Measurements from ENCODE around the gene RHNO1.

Gene RHNO1, protein sequence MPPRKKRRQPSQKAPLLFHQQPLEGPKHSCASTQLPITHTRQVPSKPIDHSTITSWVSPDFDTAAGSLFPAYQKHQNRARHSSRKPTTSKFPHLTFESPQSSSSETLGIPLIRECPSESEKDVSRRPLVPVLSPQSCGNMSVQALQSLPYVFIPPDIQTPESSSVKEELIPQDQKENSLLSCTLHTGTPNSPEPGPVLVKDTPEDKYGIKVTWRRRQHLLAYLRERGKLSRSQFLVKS

DNA sequence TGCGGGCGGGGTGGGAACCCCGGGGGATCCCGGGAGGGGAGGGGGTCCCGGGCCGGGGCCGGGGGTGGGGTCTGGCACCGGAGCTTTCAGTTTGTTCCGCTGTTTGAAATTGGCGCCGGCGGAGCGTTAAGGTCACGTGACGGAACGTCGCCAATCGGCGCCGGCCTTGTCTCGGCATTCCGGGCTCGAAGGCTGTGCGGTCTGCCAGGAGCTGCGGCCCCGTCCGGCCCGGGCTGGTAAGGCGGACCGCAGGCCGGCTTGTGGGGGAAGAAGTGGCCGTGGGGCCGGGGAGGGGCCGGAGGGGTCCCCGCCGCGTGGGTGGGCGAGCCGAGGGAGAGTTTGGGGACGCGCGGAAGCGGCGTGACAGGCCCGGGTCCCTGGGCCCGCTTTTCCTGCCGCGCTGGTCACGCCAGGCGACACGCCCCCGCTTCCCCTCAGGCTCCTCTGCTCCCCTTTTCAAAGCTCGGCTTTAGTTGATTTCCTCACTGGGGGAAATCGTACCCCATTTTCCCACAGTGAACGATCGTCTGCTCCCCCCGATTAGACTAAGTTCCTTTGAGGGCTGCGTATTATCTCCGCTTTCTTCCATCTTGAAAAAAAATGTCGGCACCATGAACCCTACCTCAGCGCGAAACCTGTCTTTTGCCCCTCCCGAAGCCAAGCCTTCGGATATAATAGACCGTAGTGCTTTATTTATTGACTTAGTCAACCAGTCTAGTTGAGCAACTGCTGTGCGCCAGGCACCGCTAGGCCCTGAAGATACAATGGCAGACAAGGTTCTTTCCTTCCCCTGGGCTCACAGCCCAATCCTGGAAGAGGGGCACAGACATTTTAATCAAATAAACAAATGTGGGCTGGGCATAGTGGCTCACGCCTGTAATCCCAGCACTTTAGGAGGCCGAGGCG is at the start of gene RHNO1, which contains the start of gene FOXM1:
Gene RHNO1 (plus strand): TSS at position 177 of the 906 bp plus-strand sequence. CDS start 8,144 bp downstream, outside the sequence.
Gene FOXM1 (minus strand): TSS at position 128 of the 906 bp plus-strand sequence. CDS start 2,696 bp downstream, outside the sequence.
- DNase-seq = peak; percentile 93

DNA sequence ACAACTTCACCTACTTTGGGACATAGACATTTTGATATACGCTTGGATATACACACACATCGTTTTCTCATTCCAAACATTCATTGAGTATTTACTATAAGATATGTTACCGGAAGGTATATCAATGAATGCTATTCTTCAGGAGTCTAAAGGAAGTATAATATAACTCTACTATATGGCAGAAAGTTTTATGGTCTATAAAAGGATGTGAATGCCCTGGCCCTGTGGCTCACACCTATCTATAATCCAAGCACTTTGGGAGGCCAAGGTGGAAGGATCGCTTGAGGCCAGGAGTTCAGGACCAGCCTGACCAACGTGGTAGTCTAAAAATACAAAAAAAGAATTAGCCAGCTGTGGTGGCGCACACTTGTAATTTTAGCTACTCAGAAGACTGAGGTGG is 47.7 kb upstream of the RHNO1 start:
- DNase-seq = no peak

DNA sequence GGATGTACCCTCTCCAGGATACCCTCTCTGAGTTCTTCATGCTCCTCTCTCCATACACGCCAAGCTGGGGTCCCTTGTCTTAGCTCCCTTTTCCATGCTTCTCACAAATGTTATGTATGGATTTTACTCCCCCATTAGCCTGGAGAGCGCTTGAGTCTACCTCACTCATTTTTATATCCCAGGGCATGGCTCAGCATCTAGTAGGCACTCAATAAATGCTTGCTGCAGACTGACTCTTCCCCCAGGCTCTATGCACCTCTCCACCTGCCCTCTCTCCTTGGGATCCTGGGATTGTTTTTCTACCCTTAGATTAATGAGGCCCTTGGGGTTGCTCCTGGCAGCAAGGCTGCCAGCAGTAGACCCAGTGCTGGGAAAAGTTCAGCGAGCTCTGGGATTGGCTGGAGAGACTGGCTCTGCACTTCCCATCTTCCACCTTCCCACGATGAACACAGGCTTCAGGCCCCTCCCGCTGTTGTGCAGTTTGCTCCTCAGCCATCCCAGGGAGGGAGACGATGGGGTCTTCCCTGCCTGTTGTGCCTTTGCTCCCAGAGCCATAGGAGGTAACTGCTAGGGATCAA is 44.4 kb upstream of the RHNO1 start:
- DNase-seq = no peak

DNA sequence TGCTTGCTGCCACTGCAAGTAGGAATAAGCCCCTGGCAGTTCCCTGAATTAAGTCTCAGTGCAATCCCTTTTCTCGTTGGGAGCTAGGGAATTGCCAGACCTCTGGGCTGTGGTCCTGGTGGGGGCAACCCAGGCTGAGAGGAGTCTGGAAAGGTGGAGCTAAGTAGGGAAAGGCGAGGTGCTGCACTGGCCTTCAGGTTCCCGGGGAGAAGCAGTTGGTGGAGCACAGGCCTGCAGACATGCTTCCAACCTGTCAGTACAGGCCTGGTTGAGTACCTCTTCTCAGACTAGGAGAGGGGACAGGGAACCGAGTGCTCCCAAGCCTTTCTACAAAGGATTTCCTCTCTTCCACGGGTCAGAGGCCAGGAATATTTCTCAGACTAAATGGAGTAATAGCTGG is 43.7 kb upstream of the RHNO1 start:
- no peak for DNase-seq

DNA sequence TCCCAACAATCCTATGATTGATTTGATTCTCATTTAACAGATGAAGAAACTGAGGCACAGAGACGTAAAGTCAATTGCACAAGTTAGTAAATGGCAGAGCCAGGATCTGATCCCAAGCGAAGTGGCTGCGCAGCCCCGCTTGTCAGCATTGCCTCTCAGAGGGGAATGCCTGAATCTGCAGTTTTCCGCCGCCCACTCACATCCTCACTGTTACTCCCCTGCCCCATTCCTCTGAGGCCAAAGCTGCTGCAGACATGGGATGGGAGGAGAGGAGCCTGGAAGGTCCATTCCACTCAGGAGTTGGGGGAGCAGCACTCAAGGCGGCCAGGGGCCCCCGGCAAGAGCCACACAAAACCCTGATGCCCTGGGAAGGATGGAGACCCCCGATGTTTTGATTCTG is 43.2 kb upstream of the RHNO1 start:
- no peak for DNase-seq

DNA sequence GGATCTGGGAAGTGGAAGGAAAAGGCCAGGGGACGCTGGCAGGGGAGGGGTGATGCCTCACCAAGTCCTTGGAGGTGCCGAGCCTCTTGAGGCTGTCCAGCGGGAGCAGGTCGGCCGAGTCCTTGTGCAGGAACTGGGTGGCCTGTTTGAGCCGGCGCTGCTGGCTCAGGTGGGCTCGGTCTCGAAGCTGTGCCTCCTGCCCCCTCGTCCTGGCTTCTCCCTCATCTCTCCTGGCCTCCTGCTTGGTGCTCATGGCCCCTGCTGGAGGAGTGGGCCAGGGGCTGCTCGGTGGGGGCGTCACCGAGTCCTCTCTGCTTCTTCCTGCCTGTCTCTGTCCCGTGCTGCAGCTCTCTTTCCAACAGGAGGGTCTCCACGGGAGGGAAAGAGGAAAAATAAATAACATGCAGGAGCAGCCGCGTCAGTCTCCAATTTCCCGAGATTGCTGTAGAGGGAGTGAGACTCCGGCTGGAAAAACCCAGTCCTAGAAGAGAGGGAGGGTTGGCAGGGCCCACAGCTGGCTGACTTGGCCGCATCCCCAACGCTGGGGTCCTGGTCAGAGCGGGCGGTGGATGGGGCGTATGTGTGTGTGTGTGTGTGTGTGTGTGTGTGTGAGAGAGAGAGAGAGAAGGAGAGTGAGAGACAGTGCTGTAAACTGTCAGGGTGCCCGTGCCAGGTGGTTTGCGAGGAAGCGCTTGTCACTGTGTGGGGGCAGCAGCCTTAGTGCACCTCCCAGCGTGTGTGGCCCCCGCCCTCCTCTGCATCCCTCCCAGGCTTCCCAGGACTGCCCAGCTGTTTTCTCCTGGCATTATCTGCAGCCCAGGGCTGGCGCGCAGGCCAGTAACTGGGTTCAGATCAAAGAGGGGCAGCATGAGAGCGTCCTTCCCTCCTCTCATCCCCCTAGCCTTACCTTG is 42.2 kb upstream of the RHNO1 start, which contains the start of gene NRIP2:
Gene NRIP2 (minus strand): TSS at position 455 of the 911 bp plus-strand sequence. CDS start 52 bp downstream, at position 403.
- no peak for DNase-seq

DNA sequence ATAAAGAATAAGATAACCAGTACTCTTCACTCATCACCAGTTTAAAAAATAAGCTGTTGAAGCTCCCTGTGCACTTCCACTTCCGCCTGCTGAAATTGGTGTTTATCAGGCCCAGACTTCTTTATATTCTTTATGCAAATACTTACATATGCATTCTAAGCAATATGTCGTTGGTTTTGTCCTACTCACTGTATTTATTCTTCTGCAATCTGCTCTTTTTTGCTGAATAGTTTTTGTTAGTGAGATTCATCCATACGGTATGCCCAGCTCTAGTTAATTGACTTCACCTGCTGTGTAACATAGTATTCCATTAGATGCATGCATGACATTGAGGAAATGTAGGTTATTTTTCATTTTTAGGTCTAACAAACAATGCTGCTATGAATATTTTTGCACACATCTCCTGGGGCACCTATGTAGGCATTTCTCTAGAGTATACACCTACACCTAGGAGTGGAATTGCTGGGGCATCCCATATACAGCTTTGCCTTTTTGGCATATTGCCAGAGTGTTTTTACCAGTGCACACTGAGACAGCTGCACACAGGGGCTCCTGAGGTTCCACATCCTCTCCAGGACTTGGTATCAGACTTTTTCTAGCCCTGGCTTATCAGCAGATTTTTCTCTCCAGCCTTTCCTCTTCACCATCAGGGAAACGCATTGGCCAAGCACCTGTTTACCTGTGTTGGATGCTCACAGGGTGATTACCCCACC is 41.2 kb upstream of the RHNO1 start:
- DNase-seq = peak; percentile 15

DNA sequence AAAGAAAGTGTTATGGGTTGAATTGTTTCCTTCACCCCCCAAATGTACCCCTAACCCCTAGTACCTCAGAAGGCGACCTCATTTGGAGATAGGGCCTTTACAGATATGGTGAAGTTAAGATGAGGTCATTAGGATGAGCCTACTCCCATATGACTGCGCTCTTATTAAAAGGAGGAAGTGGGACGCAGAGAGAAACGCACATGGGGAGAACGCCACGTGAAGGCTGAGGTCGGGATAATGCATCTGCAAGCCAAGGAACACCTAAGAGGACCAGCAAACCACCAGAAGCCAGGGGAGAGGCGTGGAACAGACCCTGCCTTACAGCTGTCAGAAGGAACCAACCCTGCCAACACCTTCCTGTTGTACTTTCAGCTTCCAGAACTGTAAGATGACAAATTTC is 40.4 kb upstream of the RHNO1 start:
- DNase-seq = no peak

DNA sequence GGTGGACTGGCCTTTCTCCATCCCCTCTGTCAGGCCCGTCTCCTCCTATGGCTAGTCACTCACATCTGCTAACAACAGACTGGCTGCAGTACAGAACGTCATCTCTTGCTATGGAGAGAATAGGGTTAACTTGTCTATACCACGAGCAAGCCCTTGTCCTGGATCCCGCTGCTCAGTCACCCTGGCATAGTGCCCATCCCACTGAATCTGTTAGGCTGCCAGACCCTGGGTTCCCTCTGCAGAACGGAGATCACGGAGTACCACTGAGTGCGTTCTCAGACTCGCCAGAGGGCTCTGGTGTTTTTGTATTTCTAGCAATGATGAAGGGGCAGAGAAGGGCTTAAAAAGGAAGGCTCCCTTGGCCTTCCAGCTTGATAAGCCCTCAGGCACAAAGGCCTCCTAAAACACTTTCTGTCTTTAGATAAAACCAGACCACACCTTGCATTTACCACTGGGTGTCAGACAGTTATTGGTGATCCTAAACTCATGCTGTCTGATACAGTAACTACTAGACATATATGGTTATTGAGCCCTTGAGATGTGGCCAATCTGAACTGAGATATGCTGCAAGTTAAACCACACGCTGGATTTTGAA is 35.9 kb upstream of the RHNO1 start:
- no peak for DNase-seq

DNA sequence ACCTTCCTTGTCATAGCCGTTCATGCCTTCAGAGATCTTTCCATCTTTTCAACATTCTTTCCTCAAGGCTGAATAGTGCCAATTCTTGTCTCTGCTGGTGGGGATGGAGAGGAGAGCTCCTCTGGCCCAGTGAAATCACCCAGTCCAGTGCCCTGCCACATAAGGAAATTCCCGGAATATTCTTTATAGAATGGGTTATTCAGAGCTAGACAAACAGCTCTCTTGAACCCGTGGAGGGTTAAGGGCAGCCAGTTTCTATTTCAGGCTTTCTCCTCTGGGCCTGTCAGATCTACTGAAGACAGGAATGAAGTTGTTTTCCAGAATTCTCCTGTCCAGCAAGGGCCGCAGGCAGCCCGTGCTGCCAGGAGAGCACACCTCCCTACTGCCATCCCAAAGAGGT is 34.1 kb upstream of the RHNO1 start:
- DNase-seq = no peak

DNA sequence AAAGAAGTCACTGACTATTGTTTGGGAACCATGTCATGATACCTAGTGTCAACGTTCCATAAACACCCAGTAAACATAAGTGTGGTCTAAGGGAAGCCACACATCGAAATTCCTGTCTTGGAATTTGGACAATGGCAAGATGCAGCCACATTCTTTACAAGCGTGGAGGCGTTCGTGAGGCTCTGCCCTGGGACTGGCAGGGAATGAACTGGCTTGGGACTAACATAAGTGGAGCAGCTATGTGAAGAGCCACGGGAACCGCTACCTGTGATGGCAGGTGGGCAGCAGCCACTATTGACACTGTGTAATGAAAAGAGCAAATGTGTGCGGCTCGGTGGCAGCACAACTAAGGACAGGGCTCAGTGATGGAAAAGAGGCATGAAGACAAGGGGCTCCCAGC is 32.2 kb upstream of the RHNO1 start:
- DNase-seq = no peak

DNA sequence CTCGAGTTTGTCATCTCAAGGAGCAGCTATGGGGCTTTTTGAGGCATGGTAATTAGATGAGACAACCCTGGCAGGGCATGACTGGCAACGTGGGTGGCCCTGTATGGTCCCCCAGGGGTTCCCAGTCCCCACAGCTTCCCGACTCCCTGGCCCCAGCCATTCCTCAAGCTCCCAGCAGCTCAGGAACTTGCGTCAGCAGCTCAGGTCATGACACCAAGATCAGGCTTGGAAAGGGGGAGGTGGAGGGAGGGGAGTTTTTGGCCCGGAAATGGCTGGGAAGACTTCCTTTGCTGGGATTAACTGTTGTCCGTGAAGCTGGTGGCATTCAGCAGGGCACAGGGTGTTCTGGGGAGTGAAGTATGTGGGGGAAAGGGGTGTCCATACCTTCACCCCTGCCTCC is 31.7 kb upstream of the RHNO1 start:
- no peak for DNase-seq

DNA sequence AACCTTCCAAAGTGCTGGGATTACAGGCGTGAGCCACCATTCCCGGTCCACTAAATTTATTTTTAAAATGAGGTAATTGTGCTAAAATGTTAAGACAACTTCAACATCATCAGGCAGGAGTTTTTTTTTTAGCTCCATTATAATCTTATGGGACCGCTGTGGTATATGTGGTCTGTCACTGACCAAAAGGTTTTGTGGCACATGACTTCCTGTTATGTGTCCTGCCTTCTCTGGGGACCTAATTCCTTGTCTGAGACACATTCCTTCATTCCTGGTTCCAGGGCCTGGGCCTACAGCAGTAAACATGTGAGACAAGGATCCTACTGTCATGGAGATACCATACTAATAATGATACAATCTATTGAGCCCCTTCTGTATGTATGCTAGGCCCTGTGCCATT is 25.1 kb upstream of the RHNO1 start:
- DNase-seq = no peak

DNA sequence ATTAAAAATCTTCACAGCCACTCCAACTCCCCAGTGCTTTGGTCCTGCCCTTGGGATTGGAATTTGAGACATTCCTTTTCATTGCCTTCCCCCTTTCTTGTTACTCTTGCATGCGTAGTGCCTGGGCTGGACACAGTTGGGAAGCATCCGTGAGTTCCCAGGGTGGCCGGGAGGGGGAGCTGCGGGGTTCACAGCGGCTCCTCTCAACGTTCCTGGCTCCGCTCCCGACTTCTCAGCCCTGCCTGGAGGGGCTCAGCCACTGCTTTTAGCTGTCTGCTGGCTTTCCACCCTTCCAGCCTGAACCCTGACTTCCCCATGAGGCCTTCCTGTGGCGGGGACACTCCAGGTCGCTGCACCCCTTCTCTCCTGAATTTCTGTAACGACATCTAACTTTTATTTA is 23.4 kb upstream of the RHNO1 start:
- DNase-seq = peak; percentile 33

DNA sequence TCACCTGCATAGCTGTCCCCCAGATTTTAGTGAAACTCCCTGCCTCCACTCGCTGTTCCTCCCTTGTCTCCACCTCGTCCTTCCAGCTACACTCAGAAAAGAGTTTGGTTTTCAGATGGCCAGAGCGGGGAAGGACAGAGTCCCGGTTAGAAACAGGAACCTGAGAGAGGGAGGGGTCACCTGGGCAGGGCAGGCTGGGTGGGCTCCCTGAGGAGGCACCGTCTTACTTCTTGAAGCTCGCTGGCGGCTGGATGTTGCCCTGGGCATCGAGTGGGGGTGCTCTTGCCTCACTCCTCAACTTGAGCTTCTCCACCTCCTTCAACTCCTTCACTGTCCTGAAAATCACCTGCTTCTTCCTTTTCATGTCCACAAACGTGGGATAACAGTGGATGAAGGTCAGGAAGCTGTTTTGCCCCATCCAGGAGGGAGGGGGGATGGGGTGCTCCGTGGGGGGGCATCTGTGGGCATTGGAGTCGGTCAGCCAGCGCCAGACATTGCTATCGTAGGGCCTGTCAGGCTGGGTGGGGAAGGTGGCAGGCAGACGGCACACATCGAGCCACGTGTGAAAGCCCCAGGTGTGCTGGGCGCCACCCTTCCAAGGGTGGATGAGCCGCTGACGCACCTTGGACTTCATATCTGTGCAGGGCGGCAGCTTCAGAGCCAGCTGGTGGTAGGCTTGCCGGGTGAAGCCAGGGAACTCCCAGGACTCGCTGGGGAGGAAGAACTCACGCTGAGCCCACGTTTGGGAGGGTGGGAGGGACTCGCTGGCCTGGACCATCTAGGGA is 22.2 kb upstream of the RHNO1 start:
- DNase-seq = no peak

DNA sequence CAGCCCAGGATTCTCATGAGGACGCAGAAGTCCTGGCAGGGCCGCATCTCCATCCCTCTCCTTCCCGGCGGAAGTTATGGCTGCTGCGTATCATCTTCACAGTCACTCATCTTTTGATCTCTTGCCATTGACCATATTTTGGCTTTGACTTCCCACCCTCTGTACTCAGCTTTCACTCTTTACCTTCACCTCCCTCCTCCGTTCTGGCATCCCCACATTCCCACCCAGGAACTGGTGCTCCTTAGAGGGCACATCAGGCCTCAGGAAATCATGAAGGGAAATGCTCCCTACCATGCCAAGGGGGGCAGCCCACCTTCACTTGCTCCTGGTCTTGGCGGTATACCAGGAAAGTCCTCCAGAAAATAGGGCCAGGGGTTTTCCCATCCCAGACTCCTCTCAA is 21.5 kb upstream of the RHNO1 start:
- DNase-seq = no peak

DNA sequence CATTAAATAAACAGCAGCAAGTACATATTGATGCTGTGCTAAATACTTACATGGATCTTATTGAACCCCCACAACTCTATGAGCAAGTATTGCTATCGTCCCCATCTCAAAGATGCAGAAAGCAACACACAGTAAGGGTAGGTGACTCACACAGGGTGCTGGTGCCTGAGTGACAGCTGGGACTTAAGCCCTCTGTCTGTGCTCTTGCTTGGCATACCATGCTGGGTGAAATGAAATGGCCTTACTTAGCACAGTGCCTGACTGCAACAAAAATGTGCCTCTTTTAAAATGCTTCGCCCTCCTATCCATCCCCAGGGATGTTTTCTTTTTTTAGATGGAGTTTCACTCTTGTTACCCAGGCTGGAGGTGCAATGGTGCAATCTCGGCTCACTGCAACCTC is 21.0 kb upstream of the RHNO1 start:
- no peak for DNase-seq

DNA sequence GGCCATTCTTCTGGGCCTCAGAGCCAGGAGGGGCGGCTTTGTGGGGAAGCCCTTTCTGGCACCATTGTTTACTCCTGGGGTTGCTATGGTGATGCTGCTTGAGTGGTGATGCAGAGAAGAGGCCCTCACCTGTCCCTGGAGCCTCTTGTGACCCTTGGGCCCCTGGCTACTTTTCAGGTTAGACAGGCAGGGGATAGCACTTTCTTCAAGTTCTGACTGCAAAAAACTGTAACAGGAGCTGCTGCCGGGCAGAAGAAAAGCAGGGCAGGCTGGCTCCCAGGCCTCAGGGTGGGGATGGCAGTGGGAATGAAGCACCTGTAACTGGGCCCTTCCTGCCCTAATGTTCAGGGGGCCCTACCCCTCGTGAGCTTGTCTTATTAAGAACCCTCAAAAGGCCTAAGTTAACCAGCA is 20.0 kb upstream of the RHNO1 start, which contains the start of gene TEX52:
Gene TEX52 (minus strand): TSS at position 19 of the 411 bp plus-strand sequence. CDS start 13 bp downstream, at position 6.
- DNase-seq = no peak

DNA sequence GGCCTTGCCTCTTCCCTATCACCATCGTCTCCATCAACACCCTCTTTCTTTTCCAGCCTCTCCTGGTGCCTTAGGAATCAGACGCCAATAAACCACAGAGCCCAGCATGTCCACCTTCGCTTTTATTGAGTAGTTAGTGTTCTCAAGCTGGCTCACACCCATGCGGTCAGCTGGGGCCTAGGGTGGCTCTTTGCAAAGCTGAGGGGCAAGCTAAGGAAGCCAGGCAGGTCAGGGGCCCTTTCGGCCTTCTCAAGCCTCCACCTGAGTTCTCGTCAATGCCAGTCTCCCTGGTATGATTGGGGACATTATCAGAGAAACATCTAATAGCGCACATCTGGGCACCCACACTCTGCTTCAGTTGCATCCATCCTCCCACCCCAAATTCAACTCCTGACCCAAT is 19.4 kb upstream of the RHNO1 start:
- no peak for DNase-seq

DNA sequence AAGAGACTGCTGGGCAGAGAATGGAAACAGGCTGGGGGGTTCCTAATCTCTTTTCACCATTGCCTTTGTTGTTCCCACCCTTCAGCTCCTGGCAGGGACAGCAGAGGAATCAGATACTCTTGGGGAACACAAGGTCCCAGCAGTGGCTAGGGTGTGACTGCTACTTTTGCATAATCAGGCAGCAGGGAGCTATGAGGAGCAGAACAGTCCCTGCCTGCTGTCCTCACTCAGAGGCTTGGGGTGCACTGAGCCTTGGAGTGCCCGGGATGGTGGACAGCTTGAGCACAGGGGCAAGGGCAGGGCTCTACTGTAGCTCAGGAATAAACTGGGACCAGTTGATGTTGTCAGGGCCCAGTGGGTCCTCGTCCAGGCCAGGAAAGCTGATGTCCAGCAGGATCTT is 18.7 kb upstream of the RHNO1 start:
- DNase-seq = no peak

Data from RPMI8226 (cell line).